ENCODE data around the gene MASP2.

MASP2 gene

DNA sequence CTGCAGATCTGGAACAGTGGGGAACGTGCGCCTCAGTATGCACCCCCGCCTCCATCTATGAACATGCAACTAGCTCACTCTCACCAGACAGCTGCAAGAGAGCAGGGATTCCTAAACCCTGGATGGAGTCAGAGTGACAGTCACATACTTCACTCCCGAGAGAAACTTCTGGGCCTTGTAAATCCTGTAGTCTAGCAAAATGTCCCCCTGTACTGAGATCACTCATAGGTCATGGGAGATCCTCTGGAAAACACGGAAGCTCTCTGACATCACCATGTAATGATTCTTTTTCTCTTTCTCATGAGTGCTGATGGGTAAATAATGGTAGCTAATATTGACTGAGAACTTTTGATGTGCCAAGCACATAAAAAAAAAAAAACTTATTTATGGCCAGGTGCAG lies 57.9 kb downstream of the MASP2 start:
- H3K9me3 ChIP-seq (ENCODE audit: control insufficient read depth, low read length) = no peaks in the 10 kb centered on the region
- WGBS, 2 experiments (ENCODE audit: insufficient coverage in 2 of 2) = 91 to 92% methylated on average over 4 of the region's 5 CpGs
- no peaks in the 10 kb centered on the region for H3K4me1 ChIP-seq (ENCODE audit: control insufficient read depth, insufficient read depth, low read length, poor library complexity, severe bottlenecking)
- H3K27ac ChIP-seq (ENCODE audit: low read depth, low read length, severe bottlenecking) = no peak overlapping the region
- no peak overlapping the region for H3K4me3 ChIP-seq (ENCODE audit: extremely low read depth, insufficient read depth, low read length, poor library complexity, severe bottlenecking)
- no peaks in the 10 kb centered on the region for H3K36me3 ChIP-seq (ENCODE audit: control insufficient read depth, insufficient read depth, low read length)

DNA sequence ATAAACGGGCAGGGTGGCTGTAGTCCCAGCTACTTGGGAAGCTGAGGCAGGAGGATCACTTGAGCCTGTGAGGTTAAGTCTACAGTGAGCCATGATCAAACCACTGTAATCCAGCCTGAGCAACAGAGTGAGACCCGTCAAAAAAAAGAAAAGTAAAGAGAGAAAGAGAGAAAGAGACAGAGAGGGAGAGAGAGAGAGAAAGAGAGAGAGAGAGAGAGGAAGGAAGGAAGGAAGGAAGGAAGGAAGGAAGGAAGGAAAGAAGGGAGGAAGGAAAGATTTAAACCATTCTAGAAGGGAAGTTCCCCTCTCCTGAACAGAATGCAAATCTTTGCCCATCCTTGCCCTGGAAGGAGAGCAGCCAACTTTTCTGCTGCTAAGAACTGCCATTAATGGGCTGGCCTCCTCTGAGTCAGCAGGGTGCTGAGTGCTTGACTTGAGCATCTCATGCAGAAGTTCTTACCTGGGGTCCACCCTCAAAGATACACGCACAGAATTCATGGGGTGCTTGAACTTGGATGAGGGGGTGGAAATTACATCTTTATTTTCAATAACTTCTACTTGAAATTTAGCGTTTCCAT lies 59.1 kb downstream of the MASP2 start:
- Histone ChIP-seq H3K4me3 (ENCODE audit: extremely low read depth, insufficient read depth, low read length, poor library complexity, severe bottlenecking) (no peak overlapping the region), H3K4me1 (ENCODE audit: control insufficient read depth, insufficient read depth, low read length, poor library complexity, severe bottlenecking) (no peaks in the 10 kb centered on the region), H3K27ac (ENCODE audit: low read depth, low read length, severe bottlenecking) (no peak overlapping the region), H3K9me3 (ENCODE audit: control insufficient read depth, low read length) (no peaks in the 10 kb centered on the region), H3K36me3 (ENCODE audit: control insufficient read depth, insufficient read depth, low read length) (no peaks in the 10 kb centered on the region)
- 88 to 100% methylated on average over 1 to 2 of the region's 4 CpGs for WGBS, 2 experiments (ENCODE audit: insufficient coverage in 2 of 2)

DNA sequence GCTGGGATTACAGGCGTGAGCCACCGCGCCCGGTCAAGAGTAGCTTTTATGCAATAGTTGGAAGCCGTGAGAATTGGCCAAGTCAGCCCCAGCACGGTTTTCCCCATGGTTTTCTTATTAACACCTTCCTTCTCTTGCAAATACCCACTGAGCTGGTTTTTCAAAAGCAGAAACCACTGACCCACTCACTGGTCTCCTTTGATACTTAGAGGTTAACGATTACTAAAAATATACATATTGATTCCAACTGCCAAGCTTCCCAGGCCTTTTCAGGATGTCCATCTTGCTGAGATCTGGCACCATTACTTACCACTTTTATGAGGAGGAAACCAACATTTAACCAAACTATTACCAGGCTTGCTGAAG lies 60.5 kb downstream of the MASP2 start:
- H3K4me1 ChIP-seq (ENCODE audit: control insufficient read depth, insufficient read depth, low read length, poor library complexity, severe bottlenecking) = no peaks in the 10 kb centered on the region
- H3K4me3 ChIP-seq (ENCODE audit: extremely low read depth, insufficient read depth, low read length, poor library complexity, severe bottlenecking) = no peak overlapping the region
- H3K27ac ChIP-seq (ENCODE audit: low read depth, low read length, severe bottlenecking) = no peak overlapping the region
- no peaks in the 10 kb centered on the region for H3K36me3 ChIP-seq (ENCODE audit: control insufficient read depth, insufficient read depth, low read length)
- WGBS, 2 experiments (ENCODE audit: insufficient coverage in 2 of 2) = 89 to 93% methylated on average over 7 of the region's 7 CpGs
- no peaks in the 10 kb centered on the region for H3K9me3 ChIP-seq (ENCODE audit: control insufficient read depth, low read length)

DNA sequence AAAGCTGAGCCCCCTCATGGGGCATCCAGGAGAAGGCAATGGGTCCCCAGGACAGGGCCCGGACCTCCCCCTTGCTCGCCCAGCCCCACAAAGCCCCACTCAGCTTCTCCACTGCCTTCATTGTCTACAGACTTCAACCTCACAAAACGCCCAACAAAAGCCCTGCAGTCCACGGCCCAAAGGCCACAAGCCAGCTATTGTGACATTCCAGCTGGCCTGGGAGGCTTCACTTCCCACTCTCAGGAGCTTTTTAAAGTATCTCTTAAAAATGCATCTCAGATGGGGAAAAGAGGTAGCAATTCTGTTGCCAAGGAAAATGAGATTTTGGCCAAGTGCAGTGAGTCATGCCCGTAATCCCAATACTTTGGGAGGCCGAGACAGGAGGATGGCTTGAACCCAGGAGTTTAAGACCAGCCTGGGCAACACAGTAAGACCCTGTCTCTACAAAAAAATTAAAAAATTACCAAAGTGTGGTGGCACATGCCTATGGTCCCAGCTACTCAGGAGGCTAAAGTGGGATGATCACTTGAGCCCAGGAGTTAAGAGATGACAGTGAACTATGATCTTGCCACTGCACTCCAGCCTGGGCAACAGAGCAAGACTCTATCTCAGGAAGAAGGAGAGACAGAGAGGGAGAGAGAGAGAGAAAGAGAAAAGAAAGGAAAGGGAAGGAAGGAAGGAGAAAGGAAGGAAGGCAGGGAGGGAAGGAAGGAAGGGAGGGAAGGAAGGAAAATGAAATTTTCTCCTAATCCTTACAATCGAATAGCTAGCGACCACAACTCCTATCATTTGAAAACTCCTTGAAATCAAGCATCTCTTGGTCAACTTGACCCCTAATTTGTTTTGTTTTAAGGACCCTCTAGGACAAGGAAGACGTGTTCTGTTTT lies 66.0 kb downstream of the MASP2 start:
- 70 to 75% methylated on average over 6 to 8 of the region's 9 CpGs for WGBS, 2 experiments (ENCODE audit: insufficient coverage in 2 of 2)
- no peak overlapping the region for H3K4me3 ChIP-seq (ENCODE audit: extremely low read depth, insufficient read depth, low read length, poor library complexity, severe bottlenecking)
- H3K36me3 ChIP-seq (ENCODE audit: control insufficient read depth, insufficient read depth, low read length) = no peaks in the 10 kb centered on the region
- H3K9me3 ChIP-seq (ENCODE audit: control insufficient read depth, low read length) = no peaks in the 10 kb centered on the region
- H3K27ac ChIP-seq (ENCODE audit: low read depth, low read length, severe bottlenecking) = no peak overlapping the region
- H3K4me1 ChIP-seq (ENCODE audit: control insufficient read depth, insufficient read depth, low read length, poor library complexity, severe bottlenecking) = peaks cover 4% of the 10 kb centered on the region

DNA sequence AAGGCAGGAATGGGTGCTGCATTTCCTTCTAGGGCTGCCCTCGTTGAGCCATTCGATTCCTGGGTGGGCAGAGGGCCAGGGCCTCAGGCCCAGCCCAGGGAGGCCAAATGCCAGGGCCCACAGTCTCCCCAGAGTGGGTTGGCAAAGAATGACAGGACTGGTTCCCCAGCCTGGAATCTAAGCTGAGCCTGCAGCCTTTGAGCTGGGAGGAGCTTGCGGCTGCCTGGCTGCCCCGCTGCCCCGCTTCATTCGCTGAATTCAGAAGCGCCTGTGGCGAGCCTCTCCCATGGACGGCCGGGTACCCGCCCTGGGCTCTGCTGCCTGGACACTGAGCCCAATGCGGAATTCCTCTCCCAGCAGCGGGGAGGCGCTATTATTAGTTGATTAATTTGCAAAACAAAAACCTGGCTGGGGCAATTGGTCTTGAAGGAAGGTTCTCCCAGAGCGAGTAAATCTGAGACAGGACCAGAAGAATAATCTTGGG lies 66.9 kb downstream of the MASP2 start:
- no peak overlapping the region for H3K4me3 ChIP-seq (ENCODE audit: extremely low read depth, insufficient read depth, low read length, poor library complexity, severe bottlenecking)

DNA sequence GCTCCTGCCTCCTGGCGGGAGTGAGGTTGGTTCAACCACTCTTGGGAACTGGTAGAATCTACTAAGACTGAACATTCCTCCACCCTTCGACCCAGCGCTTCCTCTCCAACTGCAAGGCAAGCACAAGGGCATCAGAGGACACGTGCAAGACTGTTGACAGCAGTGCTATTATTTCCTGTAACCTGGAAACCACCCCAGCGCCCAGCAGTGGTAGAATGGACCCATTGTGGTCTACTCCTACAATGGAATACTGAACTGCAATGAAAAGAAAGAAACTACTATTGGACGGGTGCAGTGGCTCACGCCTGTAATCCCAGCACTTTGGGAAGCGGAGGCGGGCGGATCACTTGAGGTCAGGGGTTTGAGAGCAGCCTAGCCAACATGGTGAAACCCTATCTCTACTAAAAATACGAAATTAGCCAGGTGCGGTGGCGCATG lies 67.5 kb downstream of the MASP2 start:
- peak overlapping the region; percentile 16 for H3K27ac ChIP-seq (ENCODE audit: low read depth, low read length, severe bottlenecking)
- H3K4me1 ChIP-seq (ENCODE audit: control insufficient read depth, insufficient read depth, low read length, poor library complexity, severe bottlenecking) = peaks cover 11% of the 10 kb centered on the region
- no peaks in the 10 kb centered on the region for H3K36me3 ChIP-seq (ENCODE audit: control insufficient read depth, insufficient read depth, low read length)
- no peaks in the 10 kb centered on the region for H3K9me3 ChIP-seq (ENCODE audit: control insufficient read depth, low read length)
- WGBS, 2 experiments (ENCODE audit: insufficient coverage in 2 of 2) = 86 to 89% methylated on average over 11 to 13 of the region's 13 CpGs
- no peak overlapping the region for H3K4me3 ChIP-seq (ENCODE audit: extremely low read depth, insufficient read depth, low read length, poor library complexity, severe bottlenecking)

More for the DNA sequence above, 66.9 kb downstream of the MASP2 start:
- 20 to 24% methylated on average over 3 to 14 of the region's 15 CpGs for WGBS, 2 experiments (ENCODE audit: insufficient coverage in 2 of 2)
- no peaks in the 10 kb centered on the region for H3K36me3 ChIP-seq (ENCODE audit: control insufficient read depth, insufficient read depth, low read length)
- H3K27ac ChIP-seq (ENCODE audit: low read depth, low read length, severe bottlenecking) = peak overlapping the region; percentile 30
- H3K4me1 ChIP-seq (ENCODE audit: control insufficient read depth, insufficient read depth, low read length, poor library complexity, severe bottlenecking) = peaks cover 11% of the 10 kb centered on the region
- H3K9me3 ChIP-seq (ENCODE audit: control insufficient read depth, low read length) = no peaks in the 10 kb centered on the region

DNA sequence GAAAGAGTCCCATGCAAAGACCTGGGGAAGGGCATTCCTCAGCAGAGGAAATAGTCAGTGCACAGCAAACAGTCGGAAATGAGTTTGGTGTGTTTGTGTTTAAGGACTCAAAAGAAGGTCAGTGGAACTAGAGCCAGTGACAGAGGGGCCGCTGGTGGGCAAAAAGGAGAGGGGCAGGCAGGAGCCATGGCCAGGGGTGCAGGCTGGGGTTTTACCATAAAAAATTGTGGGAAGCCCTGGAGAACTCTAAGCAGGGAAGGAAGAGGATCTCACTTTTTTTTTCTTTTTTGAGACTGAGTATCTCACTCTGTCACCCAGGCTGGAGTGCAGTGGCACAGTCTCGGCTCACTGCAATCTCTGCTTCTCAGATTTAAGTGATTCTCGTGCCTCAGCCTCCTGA lies 68.3 kb downstream of the MASP2 start:
- Histone ChIP-seq H3K4me3 (ENCODE audit: extremely low read depth, insufficient read depth, low read length, poor library complexity, severe bottlenecking) (no peak overlapping the region), H3K27ac (ENCODE audit: low read depth, low read length, severe bottlenecking) (no peak overlapping the region)
- WGBS, 2 experiments (ENCODE audit: insufficient coverage in 2 of 2) = 84 to 97% methylated on average over 4 of the region's 4 CpGs

More for the DNA sequence above, 68.3 kb downstream of the MASP2 start:
- H3K36me3 ChIP-seq (ENCODE audit: control insufficient read depth, insufficient read depth, low read length) = no peaks in the 10 kb centered on the region
- no peaks in the 10 kb centered on the region for H3K9me3 ChIP-seq (ENCODE audit: control insufficient read depth, low read length)
- H3K4me1 ChIP-seq (ENCODE audit: control insufficient read depth, insufficient read depth, low read length, poor library complexity, severe bottlenecking) = peaks cover 11% of the 10 kb centered on the region

Measured in mesodermal cell (in vitro differentiated cells).